HG02759 (cell line): ENCODE measurements around the gene MESP2.
A peak's percentile ranks its signal among the peaks of the same experiment; 100 is the strongest.
"Not testable (repeated sequence)": the region's sequence is repeated elsewhere in the genome, so short reads cannot be mapped to it uniquely, and the experiment has no call there.

Source experiments
- ATAC-seq: cut with Tn5 transposase; IDR thresholded peaks from one replicate; pipeline ENCODE4 v1.9.1; 2021; ENCODE audit warnings: mild to moderate bottlenecking, moderate library complexity; ENCODE audit not compliant: unreplicated experiment

The MESP2 gene

DNA sequence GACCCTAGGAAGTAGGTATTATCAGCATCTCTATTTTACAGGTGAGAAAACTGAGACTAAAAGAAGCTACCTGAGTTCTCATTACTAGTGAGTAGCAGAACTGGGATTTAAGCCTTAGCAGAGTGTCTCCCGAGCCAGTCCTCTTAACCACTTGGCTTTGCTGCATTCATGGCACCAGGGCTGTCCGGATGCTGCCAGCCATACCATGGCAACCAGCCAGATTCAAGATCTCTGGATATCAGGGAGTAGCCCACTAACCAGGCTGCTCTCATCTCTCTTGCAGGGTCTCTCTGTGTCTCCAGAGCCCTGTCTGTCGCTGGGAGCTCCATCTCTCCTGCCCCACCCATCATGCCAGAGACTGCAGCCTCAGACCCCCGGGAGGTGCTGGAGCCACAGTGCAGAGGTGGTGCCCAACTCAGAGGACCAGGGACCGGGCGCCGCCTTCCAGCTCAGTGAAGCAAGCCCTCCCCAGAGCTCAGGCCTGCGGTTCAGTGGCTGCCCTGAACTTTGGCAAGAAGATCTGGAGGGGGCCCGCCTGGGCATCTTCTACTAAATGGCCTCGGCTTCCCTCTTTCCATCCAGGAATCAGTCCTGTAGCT is 1.7 kb downstream of the MESP2 start:
- no peak for ATAC-seq

DNA sequence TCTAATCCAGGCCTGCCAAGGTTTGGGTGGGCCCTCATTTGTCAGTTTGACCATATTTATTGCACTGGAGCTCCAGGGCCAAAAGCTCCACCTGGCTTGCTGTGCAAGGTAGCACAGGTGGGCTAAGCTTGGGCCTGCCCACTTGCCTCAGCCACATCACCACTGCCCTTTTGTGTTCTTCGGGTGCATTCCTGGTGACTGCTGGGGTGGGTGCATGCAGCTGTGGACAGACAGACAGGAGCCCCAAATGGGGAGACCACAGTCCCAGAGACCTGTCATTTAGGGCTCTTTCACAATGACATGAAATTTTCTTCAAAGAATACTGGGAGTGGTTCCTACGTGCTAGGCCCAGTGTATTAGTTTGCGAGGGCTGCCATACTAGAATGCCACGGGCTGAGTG is 2.7 kb downstream of the MESP2 start:
- ATAC-seq: no peak

DNA sequence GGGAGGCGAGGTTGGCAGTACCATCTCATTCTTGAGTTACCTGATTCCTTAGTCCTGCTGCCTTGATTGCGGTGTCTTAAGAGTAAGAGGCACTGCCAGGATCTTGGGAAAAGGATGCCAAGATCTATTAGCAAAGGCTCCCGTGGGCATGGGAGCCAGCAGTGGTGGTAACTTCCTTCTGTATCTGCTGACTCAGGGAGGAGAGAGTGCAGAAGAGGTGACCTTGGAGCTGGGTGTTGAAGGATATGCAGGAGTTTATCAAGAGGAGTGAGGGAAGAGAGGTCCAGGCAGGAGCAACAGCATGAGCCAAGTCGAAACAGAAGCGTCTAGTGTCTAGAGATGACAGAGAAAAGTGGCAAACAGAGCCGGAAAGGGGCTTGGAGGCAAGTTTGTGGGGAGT is 4.5 kb downstream of the MESP2 start:
- no peak for ATAC-seq

DNA sequence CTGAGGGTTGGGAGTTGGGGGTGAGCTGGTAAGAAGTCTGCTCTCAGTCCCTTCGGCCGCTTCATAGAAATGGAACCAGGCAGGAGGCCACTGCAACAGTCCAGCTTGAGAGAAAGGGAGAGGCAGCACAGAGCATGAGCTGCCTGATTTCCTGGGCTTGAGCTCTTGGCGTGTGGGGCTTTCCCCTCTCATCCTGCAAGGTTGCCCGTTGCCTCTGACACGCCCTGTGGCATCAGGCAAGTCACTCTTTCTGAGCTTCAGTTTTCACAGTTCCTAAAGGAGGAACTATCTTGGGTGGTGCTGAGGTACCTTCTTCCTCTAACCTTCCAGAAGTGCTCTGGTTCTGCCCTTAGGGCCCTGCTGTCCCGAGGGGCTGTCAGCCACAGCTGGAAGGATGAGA is 4.9 kb downstream of the MESP2 start:
- peak; percentile 42 for ATAC-seq

DNA sequence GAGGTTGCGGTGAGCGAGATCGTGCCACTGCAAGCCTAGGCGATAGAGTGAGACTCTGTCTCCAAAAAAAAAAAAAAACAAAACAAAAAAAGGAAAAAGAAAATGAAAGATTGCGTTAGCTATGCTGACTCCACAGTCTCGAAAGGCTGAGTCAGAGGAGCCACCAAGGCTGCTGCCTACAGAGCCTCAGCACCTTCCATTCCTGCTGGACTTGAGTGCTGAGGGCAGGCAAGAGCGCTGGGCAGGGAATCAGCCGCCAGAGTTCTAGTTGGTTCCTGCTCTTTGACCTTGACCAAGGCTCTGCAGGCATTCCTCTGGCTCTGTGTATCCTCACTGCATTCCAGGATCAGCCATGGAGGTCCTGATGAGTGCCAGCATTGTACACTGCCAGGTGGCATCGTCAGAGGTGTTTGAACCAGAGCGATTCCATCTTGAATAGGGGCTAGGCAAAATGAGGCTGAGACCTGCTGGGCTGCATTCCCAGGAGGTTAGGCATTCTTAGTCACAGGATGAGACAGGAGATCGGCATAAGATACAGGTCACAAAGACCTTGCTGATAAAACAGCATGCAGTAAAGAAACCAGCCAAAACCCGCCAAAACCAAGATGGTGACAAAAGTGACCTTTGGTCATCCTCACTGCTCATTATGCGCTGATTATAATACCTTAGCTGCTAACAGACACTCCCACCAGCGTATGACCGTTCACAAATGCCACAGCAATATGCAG is 5.9 kb downstream of the MESP2 start:
- ATAC-seq: no peak

DNA sequence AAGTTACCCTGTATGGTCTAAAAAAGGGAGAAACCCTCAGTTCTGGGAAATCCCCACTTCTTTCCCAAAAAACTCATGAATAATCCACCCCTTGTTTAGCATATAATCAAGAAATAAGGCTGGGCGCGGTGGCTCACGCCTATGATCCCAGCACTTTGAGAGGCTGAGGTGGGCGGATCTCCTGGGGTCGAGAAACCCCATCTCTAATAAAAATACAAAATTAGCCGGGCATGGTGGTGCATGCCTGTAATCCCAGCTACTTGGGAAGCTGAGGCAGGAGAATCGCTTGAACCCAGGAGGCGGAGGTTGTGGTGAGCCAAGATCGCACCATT is 6.5 kb downstream of the MESP2 start:
- not testable (repeated sequence) for ATAC-seq

DNA sequence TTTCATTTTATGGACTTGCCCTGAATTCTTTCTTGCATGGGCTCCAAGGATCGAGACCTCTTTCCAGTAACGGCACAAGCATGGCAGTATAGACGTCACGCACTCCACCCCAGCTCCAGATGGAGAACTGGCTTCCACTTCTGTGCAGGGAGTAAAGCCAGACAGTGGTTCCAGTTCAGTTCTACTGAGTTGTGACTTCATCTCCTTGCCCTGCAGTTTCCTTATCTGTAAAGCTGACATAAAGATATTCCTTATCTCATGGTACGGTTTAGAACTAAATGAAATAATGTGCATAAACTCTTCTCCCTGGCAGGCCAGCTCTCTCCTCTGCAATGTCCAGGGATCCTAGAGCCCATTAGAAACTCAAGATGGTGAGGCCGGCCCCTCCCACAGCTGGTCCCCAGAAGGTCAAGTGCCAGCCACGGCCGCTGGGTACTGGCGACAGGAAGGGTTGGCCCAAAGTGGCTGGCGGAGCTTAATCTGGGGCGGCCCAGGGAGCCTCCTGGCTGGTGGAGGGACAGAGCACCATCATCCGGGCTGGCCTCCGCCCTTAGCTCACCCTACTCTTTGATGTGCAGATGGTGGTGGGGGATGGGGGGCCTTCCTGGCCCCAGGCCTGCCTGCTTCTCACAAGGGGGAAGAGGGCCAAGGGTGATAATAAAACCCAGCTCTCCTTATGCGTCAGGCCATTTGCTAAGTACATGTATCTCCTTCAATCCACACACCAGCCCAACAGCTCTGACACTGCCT is 7.2 kb downstream of the MESP2 start:
- no peak for ATAC-seq

DNA sequence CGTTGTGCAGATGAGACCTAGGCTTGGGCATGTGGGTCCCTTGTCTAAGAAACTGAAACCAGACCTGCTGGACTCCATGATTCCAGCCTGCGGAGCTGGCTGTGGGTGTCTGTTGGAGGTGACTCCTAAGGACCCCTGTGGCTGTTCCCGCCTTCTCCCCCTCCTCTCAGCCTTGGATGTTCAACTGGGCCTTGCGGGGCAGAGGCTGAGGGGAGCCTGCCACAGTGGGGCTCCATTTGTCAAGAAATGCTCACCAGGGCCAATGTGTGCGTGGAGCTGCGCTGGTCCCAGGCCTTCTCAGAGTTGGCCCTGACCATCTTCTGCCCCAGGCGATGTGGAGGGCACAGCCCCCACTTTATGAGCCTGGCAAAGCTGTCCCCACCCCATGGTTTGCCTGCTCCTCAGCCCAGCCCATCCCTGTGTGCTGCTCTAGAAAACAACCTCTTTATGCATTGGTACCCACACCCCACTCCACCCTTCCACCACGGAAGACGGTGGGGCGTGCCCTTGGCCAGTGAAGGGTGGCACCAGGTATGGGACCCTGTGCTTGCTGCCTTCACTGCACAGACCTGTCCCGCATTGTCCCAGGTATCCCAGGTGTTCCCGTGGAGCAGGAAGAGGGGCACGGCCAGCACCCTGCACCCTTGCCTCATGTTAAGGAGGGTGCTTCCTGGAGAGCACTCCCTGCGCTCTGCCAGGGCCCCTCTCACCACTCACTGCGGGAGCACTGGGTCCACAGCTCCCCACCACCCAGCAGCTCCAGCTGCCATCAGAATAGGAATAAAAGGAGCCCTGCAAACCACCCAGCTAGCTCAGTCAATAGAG is 7.9 kb downstream of the MESP2 start:
- ATAC-seq: no peak

DNA sequence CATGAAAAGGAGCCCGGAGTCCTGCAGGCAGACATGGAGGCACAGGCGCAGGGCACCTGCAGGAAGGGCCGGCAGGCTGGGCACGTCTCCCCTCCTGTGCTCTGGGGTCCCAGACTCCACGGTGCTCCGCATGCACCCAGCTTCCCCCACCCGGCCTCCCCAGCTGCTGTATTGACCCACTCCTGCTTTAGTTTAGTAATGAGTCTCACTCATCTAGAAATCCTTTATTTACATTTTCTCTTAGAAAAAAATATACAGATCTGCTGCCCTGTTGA is 8.5 kb downstream of the MESP2 start:
- no peak for ATAC-seq

DNA sequence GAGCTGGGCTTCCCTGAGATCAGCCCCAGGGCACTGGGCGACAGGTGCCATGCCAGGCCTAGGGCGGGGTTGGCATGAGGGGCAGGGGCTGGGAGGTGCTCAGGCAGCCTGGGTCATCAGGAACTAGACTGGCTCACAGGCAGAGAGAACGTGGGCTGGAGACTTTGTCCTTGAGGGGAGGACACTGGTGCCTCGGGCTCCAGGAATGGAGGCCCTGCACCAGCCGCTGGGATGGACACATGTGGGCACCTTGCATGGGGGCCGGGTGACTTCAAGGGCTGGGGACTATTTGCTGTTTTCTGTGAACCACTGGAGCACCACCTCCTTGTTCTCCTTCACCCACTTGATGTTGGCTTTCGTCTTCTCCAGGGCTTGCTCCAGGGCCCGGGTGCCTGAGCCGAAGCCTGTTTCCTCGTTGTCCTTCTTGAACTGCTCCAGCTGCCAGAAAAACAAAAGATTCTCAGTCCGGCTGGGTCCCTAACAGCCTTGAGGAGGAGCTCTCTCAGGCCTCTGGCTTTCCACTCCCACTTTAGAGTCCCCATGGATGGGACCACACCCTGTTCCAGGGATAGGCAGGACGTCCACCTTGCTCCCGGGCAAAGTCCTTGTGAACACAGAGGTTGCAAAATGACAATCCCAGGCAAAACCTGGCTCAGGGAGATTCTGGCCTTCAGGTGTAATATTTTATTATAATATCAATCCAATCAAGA is 9.1 kb downstream of the MESP2 start:
- ATAC-seq: no peak

DNA sequence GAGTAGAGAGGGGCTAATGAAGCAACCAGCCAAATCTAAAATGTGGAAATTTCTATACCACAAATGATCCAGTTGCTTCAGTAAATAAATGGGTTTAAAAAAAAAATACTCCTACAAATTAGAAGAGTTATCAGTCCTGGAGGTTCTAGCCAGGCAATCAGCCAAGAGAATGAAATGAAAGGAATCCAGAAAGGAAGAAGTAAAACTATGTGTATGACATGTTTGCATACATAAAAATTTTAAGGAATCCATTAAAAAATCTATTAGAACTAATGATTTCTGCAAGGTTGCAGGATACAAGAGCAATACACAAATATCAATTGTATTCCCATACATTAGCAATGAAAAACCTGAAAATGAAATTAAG is 9.6 kb downstream of the MESP2 start:
- no peak for ATAC-seq

DNA sequence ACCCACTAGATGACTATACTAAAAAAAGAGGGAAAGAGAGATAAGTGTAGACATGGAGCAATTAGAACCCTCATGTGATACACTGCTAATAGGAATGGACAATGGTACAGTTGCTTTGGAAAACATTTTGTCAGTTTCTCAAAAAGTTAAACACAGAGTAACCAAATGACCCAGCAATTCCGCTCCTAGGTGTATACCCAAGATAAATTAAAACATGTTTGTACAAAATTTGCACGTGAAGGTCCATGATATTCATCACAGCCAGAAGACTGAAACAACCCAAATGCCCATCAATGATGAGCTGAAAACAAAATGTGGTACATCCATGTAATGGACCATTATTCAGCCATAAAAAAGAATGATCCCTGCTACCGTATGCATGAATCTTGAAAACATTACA is 11.8 kb downstream of the MESP2 start:
- no peak for ATAC-seq

DNA sequence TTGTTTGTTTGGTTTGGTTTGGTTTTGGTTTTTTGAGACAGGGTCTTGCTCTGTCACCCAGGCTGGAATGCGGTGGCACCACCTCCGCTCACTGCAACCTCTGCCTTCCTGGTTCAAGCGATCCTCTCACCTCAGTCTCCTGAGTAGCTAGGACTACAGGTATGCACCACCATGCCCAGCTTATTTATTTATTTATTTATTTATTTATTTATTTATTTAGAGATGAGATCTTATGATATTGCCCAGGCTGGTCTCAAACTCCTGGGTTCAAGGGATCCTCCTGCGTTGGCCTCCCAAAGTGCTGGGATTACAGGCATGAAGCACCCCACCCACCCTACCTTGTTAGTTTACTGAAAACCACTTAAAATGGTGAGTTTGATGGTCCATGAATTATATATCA is 12.5 kb downstream of the MESP2 start:
- ATAC-seq: not testable (repeated sequence)

DNA sequence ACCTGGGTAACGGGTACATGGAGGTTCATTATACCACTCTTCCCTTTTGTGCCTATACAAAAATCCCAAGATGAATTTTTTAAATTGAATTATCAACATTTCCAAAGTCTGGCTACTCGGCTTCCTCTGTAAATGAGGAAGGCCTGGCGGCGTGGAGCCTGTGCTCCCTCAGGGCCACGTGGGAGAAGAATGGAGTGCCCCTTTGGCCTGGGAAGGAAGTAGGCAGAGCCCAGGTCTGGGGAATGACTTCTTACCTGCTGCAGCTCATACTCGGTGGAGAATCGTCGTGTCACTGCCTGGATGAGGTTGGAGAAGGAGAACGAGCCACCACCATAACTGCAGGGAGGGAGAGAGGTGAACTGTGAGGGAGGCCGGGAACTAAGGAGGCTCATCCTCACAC is 14.1 kb downstream of the MESP2 start:
- no peak for ATAC-seq

DNA sequence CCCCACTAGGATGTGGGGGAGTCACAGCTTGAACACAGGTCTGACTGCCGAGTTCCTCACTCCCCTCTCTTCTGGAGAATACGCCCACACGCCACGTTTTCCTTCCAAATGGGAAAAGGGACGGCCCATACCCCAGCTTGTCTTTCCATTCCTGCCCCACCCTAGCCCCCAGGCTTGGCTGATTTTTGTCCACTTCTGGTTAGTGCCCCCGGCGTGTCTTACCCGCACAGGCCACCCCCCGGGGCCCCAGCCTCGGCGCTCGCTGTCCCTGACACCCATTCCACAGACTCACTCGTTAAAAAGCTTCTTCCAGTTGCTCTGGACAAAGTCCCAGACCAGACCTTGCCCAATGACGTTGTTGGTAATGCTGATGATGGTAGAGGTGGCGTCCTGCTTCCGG is 14.5 kb downstream of the MESP2 start:
- ATAC-seq: no peak

DNA sequence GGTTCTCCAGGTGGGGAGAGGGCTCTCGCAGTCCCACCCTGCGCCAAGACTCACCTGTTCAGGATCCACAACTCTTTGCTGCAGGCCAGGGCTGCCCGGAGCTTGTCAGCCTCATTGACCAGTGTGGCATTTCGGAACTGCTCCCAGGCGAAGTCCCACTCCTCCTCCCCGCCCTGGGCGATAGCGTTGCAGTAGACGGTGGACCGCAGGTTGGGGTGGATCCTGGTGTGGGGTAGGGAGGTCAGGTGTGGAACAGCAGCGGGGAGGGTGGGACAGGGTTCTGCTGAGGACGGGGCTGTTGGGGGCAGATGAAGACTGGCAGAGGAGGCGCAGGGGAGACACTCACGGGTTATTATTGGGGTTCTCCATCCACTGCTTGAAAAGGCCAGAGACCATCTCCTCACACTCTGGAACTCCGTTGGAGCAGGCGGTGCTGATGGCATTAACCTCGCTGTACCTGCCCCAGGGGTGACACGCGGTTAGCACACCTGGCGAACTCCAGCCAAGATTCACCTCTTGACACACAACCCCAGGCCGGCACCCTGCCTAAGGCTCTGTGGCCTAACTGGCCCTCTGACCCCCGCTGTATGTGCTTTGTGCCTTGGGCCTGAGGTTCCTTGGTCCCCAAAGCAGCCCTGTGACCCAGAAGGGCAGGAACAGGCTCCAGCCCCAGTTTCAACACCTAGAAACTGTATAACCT is 16.1 kb downstream of the MESP2 start:
- no peak for ATAC-seq

DNA sequence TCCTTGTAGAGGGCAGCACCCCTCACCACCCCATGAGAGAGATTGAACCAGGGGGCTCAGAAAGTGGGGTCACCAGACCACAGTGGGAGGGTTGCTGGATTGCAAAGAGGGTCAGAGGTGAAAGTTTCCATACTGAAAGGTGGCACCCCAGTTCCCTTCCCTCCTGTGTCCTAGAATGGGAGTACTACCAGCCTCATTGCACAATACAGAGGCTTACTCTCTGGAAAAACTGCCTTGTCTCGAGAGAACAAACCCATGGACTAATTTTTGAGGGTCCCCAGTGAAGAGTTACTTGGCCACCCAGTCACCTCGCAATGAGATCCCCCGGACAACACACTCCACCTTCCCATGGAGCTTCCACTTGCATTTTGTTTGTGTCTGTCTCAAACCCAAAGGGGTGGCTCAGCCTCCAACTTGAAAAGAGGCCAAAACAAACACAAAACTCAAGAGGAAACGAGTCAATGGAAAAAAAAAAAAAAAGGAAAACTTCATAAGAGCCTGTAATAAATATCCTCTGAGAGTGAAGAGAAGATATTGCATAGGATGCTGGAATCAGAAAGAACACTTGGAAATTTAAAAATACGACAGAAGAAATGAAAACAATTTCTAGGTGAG is 18.6 kb downstream of the MESP2 start:
- no peak for ATAC-seq

DNA sequence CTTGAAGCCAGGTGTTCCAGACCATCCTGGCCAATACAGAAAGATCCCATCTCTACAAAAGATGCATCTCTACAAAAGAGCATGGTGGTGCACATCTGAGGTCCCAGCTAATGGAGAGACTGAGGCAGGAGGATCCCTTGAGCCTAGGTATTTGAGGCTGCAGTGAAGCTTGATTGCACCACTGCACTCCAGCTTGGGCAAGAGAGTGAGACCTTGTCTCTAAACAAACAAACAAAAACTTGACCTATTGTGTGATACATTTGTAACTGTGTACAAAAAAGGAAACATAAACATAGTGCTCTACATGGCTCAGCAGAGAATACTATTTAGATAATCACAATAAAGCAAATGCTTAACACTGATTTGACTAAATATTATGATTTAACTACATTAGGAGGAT is 19.9 kb downstream of the MESP2 start:
- no peak for ATAC-seq

DNA sequence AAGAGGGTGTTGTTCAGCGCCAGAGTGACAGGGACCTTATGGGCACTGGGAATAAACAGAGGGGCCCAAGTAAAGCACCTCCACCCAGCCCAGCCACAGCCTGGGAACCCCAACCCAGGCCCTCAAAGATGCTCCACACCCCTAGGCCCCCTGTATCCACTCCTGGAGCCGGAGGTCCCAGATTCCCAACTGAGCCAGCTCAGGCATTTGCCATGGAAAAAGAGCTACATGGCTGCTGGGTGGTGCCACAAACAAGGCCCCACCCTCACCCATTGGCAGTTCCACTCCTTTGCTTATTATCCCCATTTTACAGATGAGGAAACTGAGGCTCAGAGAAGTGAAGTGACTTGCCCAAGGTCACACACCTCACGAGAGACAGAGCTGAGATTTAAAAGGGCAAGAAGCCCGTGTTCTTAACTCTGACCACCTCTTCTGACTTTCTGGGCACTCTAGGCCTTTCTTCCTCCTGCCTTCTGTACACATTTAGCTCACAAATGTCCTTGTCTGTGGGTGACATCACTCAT is 21.6 kb downstream of the MESP2 start:
- no peak for ATAC-seq
